Measurements from ENCODE around the gene LNX1. TPM values are rescaled to one million over a fixed set of nuclear protein-coding genes. Genes with fewer than 3 reads are reported as not detected.

The LNX1 gene
- total and polyA plus RNA-seq, 2 of the 8 experiments (the other 6 are each of a cell fraction or from before 2014, with no cell fraction given), result 2.7 to 3.8 TPM

- no peak for DNase-seq (ENCODE audit: low read depth in 1 of 2, low spot score in 2 of 2)
- CTCF ChIA-PET (ENCODE audit: partially characterized antibody), result interaction anchor here (1.0 to 1.7 kb wide), 5 partner anchors 9 to 484 kb away, joined by 3 to 7 read pairs (median 5); no protein-coding TSS in a partner anchor
- no peak overlapping the region for H4K5ac ChIP-seq (ENCODE audit: insufficient read length, low read depth, low read length)
- H2BK20ac ChIP-seq (ENCODE audit: low read length), result no peak overlapping the region
- no peak overlapping the region for H3K4me3 ChIP-seq (ENCODE audit: extremely low read depth in 1 of 4, insufficient read depth in 2 of 4, low read depth in 3 of 4, low read length in 4 of 4)
- H3K79me2 ChIP-seq (ENCODE audit: control insufficient read depth in 1 of 2, insufficient read depth in 2 of 2, low read length in 2 of 2), result no peaks in the 10 kb centered on the region
- H3K14ac ChIP-seq (ENCODE audit: insufficient read length), result no peak overlapping the region
- H2BK12ac ChIP-seq (ENCODE audit: low read depth, low read length), result no peak overlapping the region
- H3K18ac ChIP-seq (ENCODE audit: extremely low read depth, low read length), result no peak overlapping the region
- H2BK15ac ChIP-seq (ENCODE audit: low read length), result 0 out of 2 replicates have a peak overlapping the region, but pooled peaks have one; percentile 8
- no peaks in the 10 kb centered on the region for H3K9me3 ChIP-seq (ENCODE audit: insufficient read depth in 2 of 2, low read depth in 1 of 2, low read length in 1 of 2)
- H3K27ac ChIP-seq (ENCODE audit: low read depth, low read length), result no peak overlapping the region
- H4K91ac ChIP-seq (replicated peaks; ENCODE audit: insufficient read length, low read length), result no peak overlapping the region
- no peak overlapping the region for H2BK5ac ChIP-seq (ENCODE audit: low read depth, low read length)
- FAIRE-seq, result no peak
- TF ChIP-seq BACH1 (IDR thresholded peaks at IDR 0.05; ENCODE audit: low read length) (no peak), SP4 (IDR thresholded peaks at IDR 0.05; ENCODE audit: low read length) (no peak), KDM4A (IDR thresholded peaks at IDR 0.05; ENCODE audit: low read depth, low read length, severe bottlenecking) (no peak), SP2 (IDR thresholded peaks at IDR 0.05; ENCODE audit: low read length) (no peak), JUN (IDR thresholded peaks at IDR 0.05; ENCODE audit: low read depth, low read length) (no peak), SP1 (IDR thresholded peaks at IDR 0.05; ENCODE audit: low read depth, low read length) (no peak), POLR2AphosphoS5 (IDR thresholded peaks at IDR 0.05; ENCODE audit: low read depth, low read length) (no peak), HDAC6 (IDR thresholded peaks at IDR 0.05; ENCODE audit: low read depth, low read length) (no peak)
- POLR2A ChIA-PET (ENCODE audit: partially characterized antibody), result no interaction called here
- 83% methylated on average over 1 of the region's 1 CpG; no CpG with 5 or more reads in 1 of the 2 experiments for WGBS, 2 experiments (ENCODE audit: extremely low coverage in 1 of 2, insufficient coverage in 1 of 2, insufficient read length in 1 of 2, insufficient replicate concordance in 2 of 2, low coverage in 1 of 2, low lambda C conversion rate in 2 of 2, missing lambda C conversion rate in 1 of 2)
- H3K4me1 ChIP-seq (replicated peaks in 1 of 4; ENCODE audit: control insufficient read depth in 3 of 4, insufficient read depth in 4 of 4, low read length in 3 of 4), result peaks cover 0 to 7% (median 3%) of the 10 kb centered on the region in 4 experiments; a peak in 5 of 7 replicates
- no peak overlapping the region for H3K4ac ChIP-seq (replicated peaks; ENCODE audit: insufficient read length, low read depth, low read length)
- no peaks in the 10 kb centered on the region for H3K27me3 ChIP-seq (replicated peaks in 1 of 4; ENCODE audit: control insufficient read depth in 3 of 4, extremely low read depth in 1 of 4, insufficient read depth in 3 of 4, low read length in 3 of 4)
- H3K4me2 ChIP-seq (ENCODE audit: insufficient read depth in 1 of 2, low read depth in 2 of 2, low read length in 2 of 2), result no peak overlapping the region
- no peak overlapping the region for H3K56ac ChIP-seq (replicated peaks; ENCODE audit: insufficient read length, low read depth, low read length)
- no peak overlapping the region for H3K9ac ChIP-seq (replicated peaks in 1 of 4; ENCODE audit: extremely low read depth in 1 of 4, low read depth in 3 of 4, low read length in 3 of 4)
- no peaks in the 10 kb centered on the region for H3K36me3 ChIP-seq (ENCODE audit: control insufficient read depth in 2 of 4, insufficient read depth in 4 of 4, low read length in 3 of 4)
- H4K20me1 ChIP-seq (replicated peaks in 1 of 2; ENCODE audit: control insufficient read depth in 1 of 2, insufficient read depth in 2 of 2, low read length in 2 of 2), result peaks cover 0 to 2% of the 10 kb centered on the region in 2 experiments
- H2AK5ac ChIP-seq (ENCODE audit: low read depth, low read length), result no peak overlapping the region
- H2AFZ ChIP-seq (ENCODE audit: low read length), result no peak overlapping the region
- H4K8ac ChIP-seq (ENCODE audit: extremely low read depth, insufficient read depth, low read length), result no peak overlapping the region
- H2BK120ac ChIP-seq (replicated peaks; ENCODE audit: low read depth, low read length), result no peak overlapping the region
- no peaks in the 10 kb centered on the region for H3K79me1 ChIP-seq (ENCODE audit: low read depth, low read length)
- H3K23me2 ChIP-seq (ENCODE audit: low read depth, low read length), result no peaks in the 10 kb centered on the region
- no peak overlapping the region for H3K23ac ChIP-seq (ENCODE audit: insufficient read length)
These were observed 91.5 kb downstream of the LNX1 start for GRCh38 chr4:53499791-53500190.

All from H1 (cell line).